GM12878 (cell line): ENCODE results near the gene DOK7. TPM values are rescaled to one million over a fixed set of nuclear protein-coding genes. Genes with fewer than 3 reads are reported as not detected.

Experiments
- ATAC-seq: fragments of 200-7000 bp; cut with Tn5 transposase; 3 replicates; pipeline ENCODE4 v1.9.1; 2020; ENCODE audit warnings: mild to moderate bottlenecking, moderate library complexity
- BruUV-seq: library from RNA; stranded (reverse); fragments of 400-500 nt; replicated peaks from 2 replicates; lab custom pipeline; 2021; lab: Mats Ljungman, UMichigan
- CTCF ChIA-PET: fragments of 300-600 bp; sonication (Branson Sonifier 250); formaldehyde crosslinking; extraction: SDS; loops from one replicate; lab custom pipeline; 2021; ENCODE audit warnings: inconsistent platforms; lab: Yijun Ruan, JAX
- POLR2A ChIA-PET: fragments of 350-600 bp; formaldehyde crosslinking; extraction: SDS; loops from one replicate; lab custom pipeline; 2021; ENCODE audit warnings: inconsistent platforms; lab: Charles Lee
- RAD21 ChIA-PET: fragments of 300-600 bp; sonication (Branson Sonifier 250); formaldehyde crosslinking; loops from one replicate; lab custom pipeline; 2023; ENCODE audit warnings: antibody characterized with exemption; ENCODE audit not compliant: unreplicated experiment; lab: Charles Lee
- SMC1A ChIA-PET: fragments of 300-600 bp; sonication (Branson Sonifier 250); formaldehyde crosslinking; loops from one replicate; lab custom pipeline; 2023; ENCODE audit not compliant: unreplicated experiment, uncharacterized antibody; lab: Charles Lee
- DNase-seq: peaks from one replicate; pipeline ENCODE4 v3.0.0-alpha.2; 2011; ENCODE audit warnings: low read depth, low spot score
- FAIRE-seq: peaks from 3 replicates; lab custom pipeline; 2011; peaks lifted over from hg19 to GRCh38; lab: Jason Lieb, UNC
- H2AFZ ChIP-seq: 2 replicates; pipeline ENCODE4 v1.6.0; 2011; ENCODE audit warnings: low read depth, low read length, control low read depth; ENCODE audit not compliant: control insufficient read depth
- H3K27ac ChIP-seq: 2 replicates; pipeline ENCODE4 v1.5.1; 2011; ENCODE audit warnings: control low read depth; ENCODE audit not compliant: control insufficient read depth, insufficient read depth
- H3K27me3 ChIP-seq, 2 experiments: replicated peaks in 1 of 2; 2 replicates each; pipeline versions ENCODE4 v1.6.0 to v1.6.1; 2011; ENCODE audit warnings: low read length in 1 of 2; ENCODE audit not compliant: control insufficient read depth in 2 of 2, insufficient read depth in 2 of 2
- H3K36me3 ChIP-seq, 2 experiments: 2 replicates each; pipeline ENCODE4 v1.5.1; 2011; ENCODE audit warnings: low read length in 1 of 2; ENCODE audit not compliant: control insufficient read depth in 2 of 2, insufficient read depth in 2 of 2
- H3K4me1 ChIP-seq: 2 replicates; pipeline ENCODE4 v1.6.1; 2011; ENCODE audit warnings: mild to moderate bottlenecking, low read length, moderate library complexity, mixed read lengths; ENCODE audit not compliant: control insufficient read depth, insufficient read depth
- H3K4me2 ChIP-seq: 2 replicates; pipeline ENCODE4 v1.6.0; 2011; ENCODE audit warnings: control low read depth; ENCODE audit not compliant: control insufficient read depth, insufficient read depth
- H3K4me3 ChIP-seq: fragments of 200-600 bp; sonication (generic); 2 replicates; pipeline ENCODE4 v1.5.1; 2016
- H3K79me2 ChIP-seq: 2 replicates; pipeline ENCODE4 v1.6.0; 2011; ENCODE audit warnings: low read length; ENCODE audit not compliant: control insufficient read depth, insufficient read depth
- H3K9ac ChIP-seq: 2 replicates; pipeline ENCODE4 v1.8.0; 2011; ENCODE audit warnings: low read length, control low read depth, mixed read lengths; ENCODE audit not compliant: control insufficient read depth, insufficient read depth
- H3K9me3 ChIP-seq: replicated peaks from 3 replicates; pipeline ENCODE4 v1.5.1; 2011; ENCODE audit warnings: mild to moderate bottlenecking, low read length; ENCODE audit not compliant: control insufficient read depth, insufficient read depth
- H4K20me1 ChIP-seq: 2 replicates; pipeline ENCODE4 v1.6.0; 2011; ENCODE audit not compliant: control insufficient read depth, insufficient read depth
- ATF3 ChIP-seq: IDR thresholded peaks from 2 replicates; pipeline ENCODE4 v1.6.1; 2011; ENCODE audit warnings: low read depth, mild to moderate bottlenecking, low read length, moderate library complexity, borderline replicate concordance; ENCODE audit errors: extremely low read depth
- CBX5 ChIP-seq: sonication (generic); IDR thresholded peaks from 2 replicates; pipeline ENCODE4 v1.6.1; 2016; ENCODE audit warnings: low read depth, moderate library complexity, mild to moderate bottlenecking, inconsistent platforms
- CEBPB ChIP-seq, 2 experiments: fragments of 150-350 bp in 1 of 2; IDR thresholded peaks; 2 replicates each; pipeline ENCODE4 v1.6.1; 2012 to 2014; ENCODE audit warnings: low read depth in 2 of 2, low read length in 2 of 2, borderline replicate concordance in 1 of 2, inconsistent platforms in 1 of 2
- CREM ChIP-seq: IDR thresholded peaks from 2 replicates; pipeline ENCODE4 v1.6.1; 2014; ENCODE audit warnings: antibody characterized with exemption, low read depth
- E2F8 ChIP-seq: fragments of 450-650 bp; IDR thresholded peaks from 2 replicates; pipeline ENCODE4 v1.6.1; 2018; ENCODE audit warnings: mild to moderate bottlenecking, low read depth, moderate library complexity; ENCODE audit not compliant: partially characterized antibody
- HDAC6 ChIP-seq: fragments of 200-600 bp; sonication (generic); IDR thresholded peaks from one replicate; pipeline ENCODE4 v1.8.0; 2017; ENCODE audit warnings: antibody characterized with exemption; ENCODE audit not compliant: unreplicated experiment
- IKZF2 ChIP-seq, 2 experiments: fragments of 450-650 bp; IDR thresholded peaks; 2 replicates each; pipeline ENCODE4 v1.6.1; 2017; ENCODE audit warnings: mild to moderate bottlenecking in 2 of 2, moderate library complexity in 2 of 2
- IRF4 ChIP-seq: IDR thresholded peaks from 2 replicates; pipeline ENCODE4 v1.6.1; 2011; ENCODE audit warnings: low read depth, low read length
- PAX5 ChIP-seq: IDR thresholded peaks from 2 replicates; pipeline ENCODE4 v1.6.1; 2011; ENCODE audit warnings: low read depth, low read length, borderline replicate concordance
- POLR2AphosphoS5 ChIP-seq: IDR thresholded peaks from 2 replicates; pipeline ENCODE4 v1.6.1; 2011; ENCODE audit warnings: mild to moderate bottlenecking, low read length, inconsistent platforms
- RCOR1 ChIP-seq: conservative IDR thresholded peaks from 2 replicates; pipeline ENCODE4 v1.6.1; 2012; ENCODE audit warnings: low read depth, low read length, improper control_type of control experiment
- RUNX3 ChIP-seq: IDR thresholded peaks from 2 replicates; pipeline ENCODE4 v1.6.1; 2012; ENCODE audit warnings: low read length, inconsistent platforms
- SIN3A ChIP-seq: IDR thresholded peaks from 2 replicates; pipeline ENCODE4 v1.6.1; 2012; ENCODE audit warnings: low read depth, low read length, improper control_type of control experiment
- SMAD1 ChIP-seq: fragments of 450-650 bp; IDR thresholded peaks from 2 replicates; pipeline ENCODE4 v1.6.1; 2018; ENCODE audit warnings: mild to moderate bottlenecking, low read depth; ENCODE audit not compliant: partially characterized antibody
- SUZ12 ChIP-seq: fragments of 200-600 bp; sonication (generic); IDR thresholded peaks from one replicate; pipeline ENCODE4 v1.6.1; 2018; ENCODE audit warnings: antibody characterized with exemption, mild to moderate bottlenecking; ENCODE audit not compliant: unreplicated experiment
- WGBS: methylation state at CpG from one replicate; pipeline ENCODE4 v1.1.6; 2016; ENCODE audit warnings: low lambda C conversion rate; ENCODE audit not compliant: insufficient replicate concordance, insufficient coverage; ENCODE audit errors: missing lambda C conversion rate; 5-methylcytosine and 5-hydroxymethylcytosine counted together
- in situ Hi-C: fragments of 300-500 bp; cut with MboI; formaldehyde crosslinking; loops from 9 replicates; pipeline ENCODE4 v1.14.3; 2018; ENCODE audit warnings: mixed read lengths
- intact Hi-C: fragments of 100-400 bp; cut with micrococcal nuclease; formaldehyde crosslinking; loops from one replicate; pipeline ENCODE4 v1.14.2; 2022; ENCODE audit not compliant: unreplicated experiment
- polyA plus RNA-seq, 11 experiments: library from polyadenylated mRNA; depleted of rRNA in 4 of 11; unstranded in 6 of 11; stranded (reverse) in 5 of 11; fragments of >200 nt; fragmentation: Nextera tagmentation in 4 of 11; fragmentation: Illumina TruSeq in 1 of 11; extraction: Ambion mirVana in 4 of 11; extraction: Trizol in 1 of 11; gene quantifications; 1 replicate in 1 of 11; 2 replicates in 10 of 11; pipeline versions ENCODE4 v1.2.1 to v1.2.3, GENCODE V29; 2011 to 2016; ENCODE audit warnings: inconsistent platforms in 2 of 11, missing spikeins in 2 of 11, low read depth in 1 of 11
- total RNA-seq, 4 experiments: library from RNA; depleted of rRNA in 3 of 4; stranded (reverse); fragments of >200 nt in 3 of 4; fragmentation: Illumina TruSeq in 1 of 4; extraction: Trizol in 1 of 4; gene quantifications; 2 replicates each; pipeline versions ENCODE4 v1.2.1 to v1.2.3, GENCODE V29; 2013 to 2021

The DOK7 gene
- total and polyA plus RNA-seq, 10 of the 15 experiments (the other 5 are each of a cell fraction or from before 2014, with no cell fraction given), result 0.04 to 0.46 (median 0.18) TPM; not detected in 4

GRCh38 chr4:3449574-3450534, 13.3 kb upstream of the DOK7 start:
- Histone ChIP-seq H3K27me3 (no peaks in the 10 kb centered on the region), H3K4me2 (no peak overlapping the region), H3K9ac (no peak overlapping the region), H3K27ac (no peak overlapping the region), H4K20me1 (no peaks in the 10 kb centered on the region), H3K79me2 (no peaks in the 10 kb centered on the region), H3K4me3 (no peak overlapping the region), H2AFZ (no peak overlapping the region), H3K4me1 (no peaks in the 10 kb centered on the region), H3K36me3 (no peaks in the 10 kb centered on the region), H3K9me3 (no peaks in the 10 kb centered on the region; the same call in 2 of the 3 replicates)
- BruUV-seq, result no TSS peak
- ChIA-PET SMC1A (no interaction called here), RAD21 (no interaction called here), CTCF (no interaction called here), POLR2A (no interaction called here)
- no peak for ATAC-seq
- intact Hi-C loops (no loop called here), in situ Hi-C loops (loop anchor here (5.0 to 10.0 kb wide), 2 partner anchors 103 to 345 kb away; no protein-coding TSS in a partner anchor)
- 25% methylated on average over 33 of the region's 35 CpGs for WGBS
- FAIRE-seq, result no peak
- TF ChIP-seq IRF4, result no peak
- TF ChIP-seq SMAD1, result no peak
- TF ChIP-seq CREM, result no peak
- no peak for TF ChIP-seq SIN3A
- TF ChIP-seq RUNX3, result no peak
- no peak for TF ChIP-seq CBX5
- TF ChIP-seq HDAC6, result no peak
- no peak for TF ChIP-seq SUZ12
- TF ChIP-seq ATF3, result no peak
- no peak for TF ChIP-seq IKZF2 (IDR thresholded peaks at IDR 0.05)
- TF ChIP-seq PAX5, result no peak
- TF ChIP-seq POLR2AphosphoS5, result no peak
- no peak for TF ChIP-seq E2F8
- no peak for TF ChIP-seq CEBPB (IDR thresholded peaks at IDR 0.05; ENCODE audit: borderline replicate concordance in 1 of 2, low read depth in 2 of 2, low read length in 2 of 2)
- TF ChIP-seq RCOR1, result no peak
- DNase-seq, result no peak
